HG03469 (cell line): ENCODE data around the gene COMMD7.

Experiments
- ATAC-seq: cut with Tn5 transposase; IDR thresholded peaks from one replicate; pipeline ENCODE4 v1.9.1; 2021; ENCODE audit warnings: mild to moderate bottlenecking, moderate library complexity, moderate number of reproducible peaks; ENCODE audit not compliant: unreplicated experiment

Gene COMMD7

GRCh38 chr20:32743237-32744112 lies at the start of gene COMMD7:
COMMD7 (minus strand) TSS chr20:32743467; CDS start chr20:32743391, 76 bp downstream.
- peak; percentile 54 for ATAC-seq

- no peak for ATAC-seq
Observed at GRCh38 chr20:32792731-32793458, 49.6 kb upstream of the COMMD7 start.

- peak; percentile 73 for ATAC-seq
Observed at GRCh38 chr20:32792316-32792715, 49.0 kb upstream of the COMMD7 start.

GRCh38 chr20:32790751-32791057 lies 47.4 kb upstream of the COMMD7 start:
- no peak for ATAC-seq

- ATAC-seq = no peak
Observed at GRCh38 chr20:32789896-32790750, 46.9 kb upstream of the COMMD7 start.

GRCh38 chr20:32787168-32787567 lies 43.9 kb upstream of the COMMD7 start:
- ATAC-seq = no peak

GRCh38 chr20:32786059-32786760 lies 42.9 kb upstream of the COMMD7 start:
- ATAC-seq = no peak

GRCh38 chr20:32784369-32785080 lies 41.3 kb upstream of the COMMD7 start:
- no peak for ATAC-seq

GRCh38 chr20:32780749-32781655 lies 37.7 kb upstream of the COMMD7 start:
- ATAC-seq = no peak

GRCh38 chr20:32780278-32780677 lies 37.0 kb upstream of the COMMD7 start:
- no peak for ATAC-seq

- ATAC-seq = no peak
Observed at GRCh38 chr20:32779500-32780211, 36.4 kb upstream of the COMMD7 start.

- ATAC-seq = no peak
Observed at GRCh38 chr20:32777177-32777956, 34.1 kb upstream of the COMMD7 start.

- no peak for ATAC-seq
Observed at GRCh38 chr20:32775336-32775991, 32.2 kb upstream of the COMMD7 start.

GRCh38 chr20:32773855-32774254 lies 30.6 kb upstream of the COMMD7 start:
- ATAC-seq = no peak

GRCh38 chr20:32773223-32773622 lies 30.0 kb upstream of the COMMD7 start:
- no peak for ATAC-seq

GRCh38 chr20:32772046-32772445 lies 28.8 kb upstream of the COMMD7 start:
- ATAC-seq = no peak
